Measurements from ENCODE around the gene DAGLA.

GRCh38 chr11:61679296-61679695 is 895 bp upstream of the DAGLA start:
- TF ChIP-seq CTCF (IDR thresholded peaks at IDR 0.05) (no peak), POLR2A (IDR thresholded peaks at IDR 0.05) (no peak)
